HG03103 (cell line): ENCODE data around the gene PLSCR3.

Source experiments
- ATAC-seq: cut with Tn5 transposase; IDR thresholded peaks from one replicate; pipeline ENCODE4 v1.9.1; 2021; ENCODE audit warnings: low read depth; ENCODE audit not compliant: unreplicated experiment

The PLSCR3 gene

DNA sequence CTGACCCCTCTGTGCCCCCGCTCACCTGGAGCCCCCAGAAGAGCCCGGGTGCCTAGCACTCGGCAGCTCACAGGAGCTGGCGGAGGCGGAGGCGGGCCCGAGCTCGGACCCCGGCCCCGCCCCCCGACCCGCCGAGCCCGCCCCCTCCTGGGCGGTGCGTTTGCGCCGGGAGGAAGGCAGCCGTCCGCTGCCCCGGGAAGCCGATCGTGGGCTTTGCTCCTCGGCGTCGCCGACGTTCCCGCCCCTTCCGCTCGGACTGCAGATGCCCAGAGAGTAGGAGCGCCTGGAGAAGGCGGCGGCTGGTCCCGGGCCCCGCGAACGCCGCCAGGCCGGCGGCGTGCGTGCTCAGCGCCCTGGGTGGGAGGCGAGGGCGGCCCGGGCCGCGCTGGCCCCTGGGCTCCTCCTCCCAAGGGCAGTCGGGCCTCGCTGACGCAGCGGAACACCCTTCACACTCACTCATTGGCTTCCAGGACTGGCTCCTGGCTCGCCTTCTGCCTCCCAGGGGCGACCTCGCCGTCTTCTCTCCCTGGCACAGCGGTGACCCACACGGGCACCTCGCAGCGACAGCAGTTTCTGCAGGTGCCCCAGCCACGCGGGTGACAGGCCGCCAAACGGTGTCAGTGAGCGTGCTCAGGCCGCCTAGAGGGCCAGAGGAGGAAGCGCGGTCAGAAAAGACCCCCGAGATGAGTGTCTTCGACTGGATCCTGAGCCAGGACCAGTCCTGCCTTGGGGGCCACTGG, at the start of gene PLSCR3:
PLSCR3 (minus strand) TSS at position 74 of the 740 bp plus-strand sequence. CDS start 415 bp downstream, outside the sequence.
- ATAC-seq: no peak

DNA sequence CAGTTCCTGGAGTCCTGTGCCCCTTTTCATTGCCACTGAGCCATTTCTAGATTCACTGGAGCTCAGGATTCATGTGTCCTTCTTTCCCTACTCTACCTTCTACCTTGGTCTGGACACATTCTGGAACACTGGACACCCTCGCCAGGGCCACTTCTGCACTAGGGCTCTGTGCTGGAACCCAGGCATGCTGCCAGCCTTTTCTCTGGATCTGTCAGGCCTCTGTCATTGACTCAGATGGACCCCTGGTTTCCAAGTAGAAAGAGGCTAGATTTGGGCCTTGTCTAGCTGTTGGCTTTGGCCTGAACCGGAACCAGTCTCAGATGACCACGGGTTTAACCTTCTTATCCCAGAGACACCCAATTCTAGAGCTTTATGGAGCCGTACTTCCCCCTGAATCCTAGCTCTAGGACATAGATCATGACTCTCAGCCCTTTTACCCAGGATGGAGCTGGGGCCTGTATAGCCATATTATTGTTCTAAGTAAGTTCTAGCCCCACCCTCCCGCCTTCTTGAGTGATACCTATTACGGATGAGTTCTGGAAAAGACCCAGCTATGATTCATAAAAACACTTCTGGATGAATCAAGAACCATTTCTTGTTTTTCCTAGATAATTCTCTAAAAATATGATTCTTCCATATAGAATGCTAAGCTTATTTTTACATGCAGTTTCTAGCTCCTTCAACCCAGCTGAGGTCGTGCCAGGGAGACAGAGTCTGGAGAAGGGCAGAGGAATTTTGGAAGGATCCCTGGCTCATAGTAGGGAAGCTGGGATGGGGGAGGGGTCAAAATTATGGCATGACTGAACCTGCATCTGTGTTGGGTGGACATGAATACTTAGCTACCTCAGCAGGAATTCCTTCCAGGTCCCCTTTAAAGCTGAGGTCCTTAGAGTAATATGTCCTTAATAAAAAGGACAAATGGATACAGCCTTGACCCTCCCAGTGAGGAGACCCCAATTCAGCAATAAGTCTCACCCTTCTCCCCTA, 49.5 kb upstream of the PLSCR3 start:
- no peak for ATAC-seq

GRCh38 chr17:7442142-7442541, 47.8 kb upstream of the PLSCR3 start:
- no peak for ATAC-seq

- no peak for ATAC-seq
These were observed 46.9 kb upstream of the PLSCR3 start for GRCh38 chr17:7441266-7441665.

GRCh38 chr17:7440834-7441195, 46.5 kb upstream of the PLSCR3 start:
- ATAC-seq: no peak

GRCh38 chr17:7440113-7440833, 45.9 kb upstream of the PLSCR3 start:
- no peak for ATAC-seq

DNA sequence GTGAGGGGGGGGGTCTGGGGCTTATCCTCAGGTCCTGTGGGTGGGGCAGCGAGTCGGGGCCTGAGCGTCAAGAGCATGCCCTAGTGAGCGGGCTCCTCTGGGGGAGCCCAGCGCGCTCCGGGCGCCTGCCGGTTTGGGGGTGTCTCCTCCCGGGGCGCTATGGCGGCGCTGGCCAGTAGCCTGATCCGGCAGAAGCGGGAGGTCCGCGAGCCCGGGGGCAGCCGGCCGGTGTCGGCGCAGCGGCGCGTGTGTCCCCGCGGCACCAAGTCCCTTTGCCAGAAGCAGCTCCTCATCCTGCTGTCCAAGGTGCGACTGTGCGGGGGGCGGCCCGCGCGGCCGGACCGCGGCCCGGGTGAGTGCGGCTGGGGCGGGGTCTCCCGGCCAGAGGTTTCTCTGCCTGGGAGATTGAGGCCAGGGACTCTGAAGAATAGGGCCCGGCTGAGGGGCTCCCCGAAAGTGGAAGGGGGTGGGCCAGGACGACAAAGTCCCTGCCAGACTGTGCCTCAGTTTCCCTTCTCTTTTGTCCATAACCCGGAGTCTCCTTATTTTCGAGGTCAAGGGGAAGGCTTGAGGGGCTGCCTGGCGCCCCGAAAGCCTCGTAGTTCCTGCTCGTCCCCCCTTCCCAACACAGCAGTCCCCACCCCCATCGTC, 45.3 kb upstream of the PLSCR3 start, which contains the start of gene FGF11:
FGF11 (plus strand) TSS at position 51 of the 651 bp plus-strand sequence; CDS start at position 160, 109 bp downstream.
- ATAC-seq: no peak

DNA sequence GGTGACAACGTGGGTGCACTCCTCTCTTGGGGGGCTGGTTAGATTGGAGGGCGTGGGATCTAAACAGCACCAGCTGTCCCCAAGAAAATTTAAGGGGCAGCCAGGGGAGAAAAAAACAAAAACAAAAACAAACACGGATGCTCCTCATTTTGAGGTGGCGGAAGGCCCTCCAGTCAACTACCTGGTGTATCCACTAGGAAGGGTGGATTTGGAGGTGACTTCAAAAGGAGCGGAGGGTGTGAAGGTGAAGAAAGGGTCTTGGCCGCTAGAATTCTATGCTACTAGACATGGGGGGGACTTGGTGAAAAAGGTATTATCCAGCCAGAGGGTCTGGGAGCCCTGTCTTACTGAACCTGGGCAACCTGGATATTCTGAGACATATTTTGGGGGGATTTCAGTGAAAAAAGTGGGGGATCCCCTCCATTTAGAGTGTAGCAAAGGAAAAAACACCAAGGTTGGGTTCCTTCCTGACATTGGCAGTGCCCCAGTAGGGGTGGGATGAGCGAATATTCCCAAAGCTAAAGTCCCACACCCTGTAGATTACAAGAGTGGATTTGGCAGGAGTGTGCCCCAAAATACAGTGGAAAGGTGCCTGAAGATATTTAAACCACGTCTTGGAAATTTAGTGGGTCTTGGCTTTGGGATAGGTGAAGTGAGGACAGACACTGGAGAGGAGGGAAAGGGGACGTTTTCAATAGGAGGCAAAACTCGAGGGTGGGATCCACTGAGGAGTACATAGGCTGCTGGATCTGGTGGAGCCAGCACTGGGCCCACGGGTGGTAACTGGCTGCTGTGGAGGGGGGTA, 44.5 kb upstream of the PLSCR3 start:
- no peak for ATAC-seq

- no peak for ATAC-seq
These were observed 43.8 kb upstream of the PLSCR3 start for GRCh38 chr17:7437950-7438614.

DNA sequence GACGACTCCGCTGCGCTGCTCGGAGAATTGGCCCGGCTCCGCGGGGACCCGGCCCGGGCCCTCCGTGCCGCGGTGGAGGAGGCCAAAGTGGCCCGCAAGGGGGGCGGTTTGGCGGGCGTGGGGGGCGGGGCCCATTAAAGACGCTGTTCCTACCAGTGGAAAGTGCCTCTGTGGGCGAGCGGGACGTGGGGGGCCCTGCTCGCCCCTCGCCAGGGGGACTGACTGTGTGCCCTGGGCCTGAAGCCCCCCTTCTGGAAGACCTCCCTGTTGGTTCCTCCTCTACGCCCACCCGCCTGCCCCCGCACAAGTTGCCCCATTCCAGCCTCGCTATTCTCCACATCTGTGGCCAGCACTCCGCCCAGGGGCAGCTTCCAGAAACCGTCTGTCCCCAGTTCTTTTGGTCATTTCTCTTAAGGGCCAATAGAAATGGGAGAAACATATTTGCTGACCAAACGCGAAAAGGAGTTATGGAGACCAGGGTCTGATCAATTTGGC, 43.1 kb upstream of the PLSCR3 start:
- ATAC-seq: no peak

DNA sequence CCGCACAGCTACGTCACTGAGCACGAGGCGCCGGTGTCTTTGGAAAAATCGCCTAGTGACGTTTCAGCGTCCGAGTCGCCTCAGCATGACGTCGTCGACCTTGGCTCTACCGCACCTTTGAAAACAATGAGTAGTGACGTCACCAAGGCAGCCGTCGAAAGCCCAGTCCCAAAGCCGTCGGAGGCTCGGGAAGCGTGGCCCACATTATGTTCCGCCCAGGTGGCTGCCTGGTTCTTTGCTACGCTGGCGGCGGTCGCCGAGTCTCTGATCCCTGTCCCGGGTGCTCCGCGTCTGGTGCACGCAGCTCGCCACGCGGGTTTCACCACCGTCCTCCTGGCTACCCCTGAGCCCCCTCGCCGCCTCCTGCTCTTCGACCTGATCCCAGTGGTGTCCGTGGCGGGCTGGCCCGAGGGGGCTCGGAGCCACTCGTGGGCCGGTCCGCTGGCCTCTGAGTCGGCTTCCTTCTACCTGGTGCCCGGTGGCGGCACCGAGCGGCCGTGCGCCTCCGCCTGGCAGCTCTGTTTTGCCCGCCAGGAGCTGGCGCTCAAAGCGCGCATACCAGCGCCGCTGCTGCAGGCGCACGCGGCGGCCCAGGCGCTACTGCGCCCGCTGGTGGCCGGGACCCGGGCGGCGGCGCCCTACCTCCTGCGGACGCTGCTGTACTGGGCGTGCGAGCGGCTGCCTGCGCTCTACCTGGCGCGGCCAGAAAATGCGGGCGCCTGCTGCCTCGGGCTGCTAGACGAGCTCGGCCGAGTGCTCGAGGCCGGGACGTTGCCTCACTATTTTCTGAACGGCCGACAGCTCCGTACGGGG, 42.4 kb upstream of the PLSCR3 start:
- ATAC-seq: no peak

DNA sequence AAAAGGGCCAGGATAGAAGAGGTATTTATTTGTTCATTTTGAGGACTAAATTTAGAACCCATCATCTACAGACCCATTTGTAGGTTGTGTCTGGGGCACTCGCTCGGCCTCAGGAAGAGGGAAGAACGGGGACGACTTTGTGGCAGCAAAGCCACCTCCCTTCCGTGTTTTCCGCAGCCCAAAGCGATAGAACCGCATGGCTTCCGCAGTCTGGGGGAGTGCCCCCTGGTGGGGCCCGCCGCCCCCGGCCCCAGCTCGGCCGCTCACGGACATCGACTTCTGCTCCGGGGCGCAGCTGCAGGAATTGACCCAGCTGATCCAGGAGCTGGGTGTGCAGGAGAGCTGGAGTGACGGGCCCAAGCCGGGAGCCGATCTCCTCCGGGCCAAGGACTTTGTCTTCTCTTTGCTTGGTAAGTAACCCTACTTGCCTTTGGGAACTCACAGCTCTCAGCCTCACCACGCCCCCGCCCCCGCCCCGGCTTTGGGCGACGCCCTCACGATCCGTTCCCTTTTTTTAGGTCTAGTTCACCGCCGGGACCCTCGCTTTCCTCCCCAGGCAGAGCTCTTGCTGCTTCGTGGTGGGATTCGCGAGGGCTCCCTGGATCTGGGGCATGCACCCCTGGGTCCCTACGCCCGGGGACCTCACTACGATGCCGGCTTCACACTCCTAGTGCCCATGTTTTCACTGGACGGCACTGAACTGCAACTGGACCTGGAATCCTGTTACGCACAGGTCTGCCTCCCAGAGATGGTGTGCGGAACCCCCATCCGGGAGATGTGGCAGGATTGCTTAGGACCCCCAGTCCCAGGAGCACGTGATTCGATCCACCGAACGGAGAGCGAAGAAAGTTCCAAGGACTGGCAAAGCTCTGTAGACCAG, 41.6 kb upstream of the PLSCR3 start:
- peak; percentile 10 for ATAC-seq

- ATAC-seq: no peak
These were observed 38.0 kb upstream of the PLSCR3 start for GRCh38 chr17:7432296-7432695.

DNA sequence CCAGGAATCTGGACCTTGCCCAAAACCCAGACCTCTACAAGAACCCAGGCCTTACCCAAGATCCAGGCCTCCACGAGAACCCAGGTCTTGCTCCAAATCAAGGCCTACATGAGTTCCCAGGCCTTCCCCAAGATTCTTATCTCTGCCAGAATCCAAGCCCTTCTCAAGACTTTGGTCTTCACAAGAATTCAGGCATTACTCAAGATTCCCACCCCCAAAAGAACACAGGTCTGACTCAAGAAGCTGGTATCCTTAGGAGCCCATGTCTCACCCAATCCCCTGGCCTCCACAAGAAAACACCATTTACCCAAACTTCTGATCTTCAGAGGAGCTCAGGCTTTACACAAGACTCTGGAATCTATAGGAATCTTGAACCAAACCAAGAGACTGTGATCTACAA, 36.9 kb upstream of the PLSCR3 start:
- ATAC-seq: no peak

DNA sequence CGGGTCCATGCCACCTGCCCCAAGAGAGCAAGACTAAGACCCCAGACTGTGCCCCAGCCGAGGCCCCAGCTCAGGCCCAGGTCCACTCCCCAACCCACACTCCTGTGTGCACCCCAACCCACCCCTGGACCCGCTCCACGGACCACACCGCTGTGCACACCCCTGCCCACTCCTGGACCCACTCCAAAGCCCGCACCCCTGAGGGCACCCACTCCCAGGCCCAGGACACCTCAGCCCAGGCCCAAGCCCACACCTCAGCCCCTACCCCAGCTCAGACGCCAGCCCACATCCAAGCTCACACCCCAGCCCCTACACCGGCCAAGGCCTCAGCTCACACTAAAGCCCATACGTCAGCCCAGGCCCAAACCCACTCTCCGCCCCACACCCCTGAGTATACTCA, 35.4 kb upstream of the PLSCR3 start:
- ATAC-seq: no peak

- ATAC-seq: no peak
These were observed 34.2 kb upstream of the PLSCR3 start, which contains the start of gene SPEM3 for GRCh38 chr17:7428557-7428956. SPEM3 (plus strand) TSS chr17:7428857; CDS start chr17:7428903, 46 bp downstream.

- ATAC-seq: no peak
These were observed 33.2 kb upstream of the PLSCR3 start for GRCh38 chr17:7427549-7427948.
